CD4-positive, alpha-beta T cell treated with Interleukin-17A for 4 hours (primary cell): Measurements from ENCODE around the gene ZBTB7B.

ENCODE experiments used
- DNase-seq: peaks from one replicate; pipeline ENCODE4 v3.0.0-alpha.2; 2020; ENCODE audit warnings: mixed read lengths

The ZBTB7B gene

DNA sequence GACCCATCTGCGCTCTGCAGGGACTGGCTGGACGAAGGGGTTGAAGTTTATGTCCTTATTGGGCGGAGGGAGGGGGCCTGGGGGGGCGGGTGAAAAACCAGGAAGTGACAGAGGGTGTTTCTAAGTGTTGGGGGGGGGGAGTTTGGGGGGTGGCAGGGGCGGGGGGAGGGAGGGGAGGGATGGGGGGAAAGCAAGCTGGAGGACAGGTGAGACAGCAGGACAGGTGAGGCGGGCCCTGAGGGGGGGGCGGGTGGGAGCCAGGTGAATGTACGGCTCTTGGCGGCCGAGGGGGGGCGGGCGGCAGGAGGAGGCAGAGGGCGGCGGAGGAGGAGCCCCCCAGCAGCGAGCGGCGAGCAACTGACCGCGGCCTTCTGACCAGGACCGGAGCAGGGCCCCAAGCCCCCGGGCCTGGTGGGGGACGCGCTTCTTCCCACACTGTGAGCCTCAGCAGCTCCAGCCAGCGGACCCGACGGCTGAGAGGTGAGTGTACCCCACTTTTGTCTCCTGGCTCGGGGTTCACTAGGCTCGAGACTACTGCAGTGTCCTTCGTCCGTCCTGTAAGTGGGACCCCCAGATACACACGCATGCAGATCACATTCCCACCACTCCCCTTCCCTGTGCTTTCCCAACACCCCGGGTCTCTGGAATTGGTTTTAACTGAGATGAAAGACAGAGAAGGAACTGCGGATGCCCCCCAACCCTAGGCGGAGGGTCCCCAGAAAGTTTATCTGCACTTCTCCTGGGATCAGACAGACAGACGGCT lies at the start of gene ZBTB7B:
TSS of gene ZBTB7B (plus strand) at position 339 of the 763 bp plus-strand sequence. CDS start 11,859 bp downstream, outside the sequence.
- no peak for DNase-seq

DNA sequence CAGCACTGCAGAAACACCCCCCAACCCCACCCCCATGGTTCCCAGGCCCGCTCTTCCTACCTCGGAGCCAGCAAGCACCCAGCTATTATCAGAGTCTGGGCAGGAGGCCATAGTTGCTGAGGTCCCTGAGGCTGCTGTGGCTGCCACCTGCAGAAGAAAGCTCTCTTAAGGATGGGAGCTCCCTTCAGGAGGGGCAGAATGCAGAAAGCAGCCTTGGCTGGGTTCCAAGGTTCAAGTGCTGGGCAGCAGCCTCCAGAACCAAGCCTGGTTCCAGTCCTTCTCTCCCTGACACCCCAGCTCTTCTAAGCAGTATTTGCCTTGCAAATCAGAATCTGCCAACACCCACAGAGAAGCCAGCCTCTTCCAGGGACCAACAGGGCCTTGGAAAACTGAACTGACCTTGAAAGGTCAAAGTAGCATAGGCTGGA lies 49.0 kb upstream of the ZBTB7B start:
- DNase-seq, result no peak

DNA sequence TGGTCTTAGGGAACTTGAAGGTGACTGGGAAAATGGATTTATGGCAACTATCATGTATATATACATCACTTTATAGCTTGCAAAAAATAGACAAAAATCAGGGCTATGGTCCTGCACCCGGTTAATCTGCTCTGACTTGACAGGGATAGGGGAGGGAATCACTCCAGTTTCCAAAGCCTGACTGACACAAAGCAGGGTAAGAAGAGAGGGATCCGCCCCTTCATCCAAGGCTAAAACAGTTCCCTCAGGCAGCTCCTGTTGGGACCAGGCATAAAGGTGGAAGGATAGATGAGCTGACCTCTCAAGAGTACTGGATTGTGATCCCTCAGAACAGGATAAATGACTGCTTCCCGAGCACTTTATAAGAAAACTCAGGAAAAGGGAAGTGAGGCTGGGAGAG lies 48.1 kb upstream of the ZBTB7B start:
- DNase-seq, result no peak

DNA sequence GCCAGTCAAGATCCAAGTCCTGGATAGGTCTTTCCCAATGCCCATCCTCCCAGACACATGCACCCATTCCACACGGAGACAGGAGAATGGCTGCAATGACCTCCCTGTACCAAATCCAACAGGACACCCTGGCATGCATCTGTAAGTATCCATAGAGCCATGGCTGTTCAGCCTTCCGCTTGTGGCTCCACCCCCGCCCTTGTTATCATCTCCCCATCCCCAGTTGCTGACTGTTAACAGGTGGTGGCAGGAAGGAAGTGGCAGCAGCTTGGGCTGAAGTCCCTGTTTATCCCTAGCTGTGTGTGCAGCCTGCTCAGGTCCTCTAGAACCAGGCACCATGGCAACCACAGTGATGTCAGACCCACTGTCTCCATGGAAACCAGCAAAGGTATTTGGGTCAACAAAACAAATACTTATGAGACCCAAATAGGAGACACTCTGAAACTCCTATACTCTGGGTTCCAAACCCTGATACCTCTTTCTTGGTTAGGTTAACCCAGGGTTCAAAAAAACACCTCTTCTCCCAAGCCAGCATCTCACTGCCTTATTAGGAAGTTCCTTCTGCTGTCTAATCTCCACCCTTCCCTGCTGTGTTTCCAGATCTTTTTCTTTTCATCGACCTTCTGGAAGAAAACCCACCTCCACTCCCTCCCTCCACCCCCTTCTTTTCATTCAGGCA lies 47.4 kb upstream of the ZBTB7B start:
- DNase-seq, result peak; percentile 92

DNA sequence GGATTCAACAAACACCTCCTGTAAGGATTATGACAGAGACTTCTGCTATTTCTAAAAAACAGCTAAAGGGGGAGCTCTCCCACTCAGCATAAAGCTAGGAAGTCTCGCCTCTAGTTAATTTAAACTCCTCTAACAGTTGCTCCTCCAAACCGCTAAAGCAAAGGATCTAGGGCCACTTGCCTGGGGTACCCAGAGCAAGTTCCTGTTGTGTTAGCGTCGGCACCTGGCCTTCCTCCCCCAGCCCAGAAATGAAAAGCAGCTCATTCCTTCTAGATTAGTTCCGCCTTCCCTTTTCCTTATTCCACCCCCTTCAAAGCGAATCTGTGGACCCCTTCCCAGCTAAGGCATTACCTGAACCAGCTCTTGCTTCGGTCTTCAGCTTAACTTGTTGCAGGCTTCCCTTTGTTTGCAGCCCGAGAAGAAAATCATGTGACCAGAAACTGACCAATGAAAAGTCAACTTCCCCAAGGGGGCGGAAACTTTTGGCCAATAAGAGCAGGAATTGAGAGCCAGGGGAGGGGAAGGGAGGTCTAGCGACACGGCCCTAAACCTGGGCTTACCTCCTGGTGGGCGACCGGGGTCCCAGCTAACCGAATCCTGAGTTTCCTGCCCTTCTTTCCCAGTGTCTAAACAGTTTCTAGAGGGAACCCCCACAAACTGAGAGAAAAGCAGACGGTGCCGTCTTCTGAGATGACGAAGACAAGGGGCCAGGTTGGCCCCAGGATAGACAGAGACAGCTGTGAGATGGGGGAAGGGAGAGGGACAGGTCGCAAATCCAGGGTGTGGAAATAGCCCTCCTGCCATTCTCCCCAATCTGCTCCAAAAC lies 46.7 kb upstream of the ZBTB7B start, which contains the start of gene PBXIP1:
TSS of gene PBXIP1 (minus strand) at position 382 of the 826 bp plus-strand sequence. CDS start 2,378 bp downstream, outside the sequence.
- peak; percentile 84 for DNase-seq

DNA sequence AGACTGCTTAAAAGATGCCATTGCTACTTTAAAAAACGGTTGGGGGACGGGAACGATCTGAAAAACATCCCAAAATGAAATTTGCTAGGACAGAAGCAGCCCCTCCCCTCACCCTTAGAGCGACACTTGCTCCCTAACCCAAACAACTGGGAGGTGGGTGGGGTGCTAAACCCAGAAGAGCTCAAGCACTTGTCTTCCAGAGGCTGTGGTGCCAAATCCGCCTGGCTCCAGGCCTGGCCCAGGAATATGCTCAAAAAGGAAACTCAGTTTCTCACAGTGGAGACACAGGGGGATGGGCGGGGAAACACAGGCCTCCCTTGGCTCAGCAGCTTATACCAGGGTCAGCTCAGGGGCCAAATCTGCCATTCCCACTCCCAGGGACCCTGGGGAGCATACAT lies 46.1 kb upstream of the ZBTB7B start:
- DNase-seq, result no peak

DNA sequence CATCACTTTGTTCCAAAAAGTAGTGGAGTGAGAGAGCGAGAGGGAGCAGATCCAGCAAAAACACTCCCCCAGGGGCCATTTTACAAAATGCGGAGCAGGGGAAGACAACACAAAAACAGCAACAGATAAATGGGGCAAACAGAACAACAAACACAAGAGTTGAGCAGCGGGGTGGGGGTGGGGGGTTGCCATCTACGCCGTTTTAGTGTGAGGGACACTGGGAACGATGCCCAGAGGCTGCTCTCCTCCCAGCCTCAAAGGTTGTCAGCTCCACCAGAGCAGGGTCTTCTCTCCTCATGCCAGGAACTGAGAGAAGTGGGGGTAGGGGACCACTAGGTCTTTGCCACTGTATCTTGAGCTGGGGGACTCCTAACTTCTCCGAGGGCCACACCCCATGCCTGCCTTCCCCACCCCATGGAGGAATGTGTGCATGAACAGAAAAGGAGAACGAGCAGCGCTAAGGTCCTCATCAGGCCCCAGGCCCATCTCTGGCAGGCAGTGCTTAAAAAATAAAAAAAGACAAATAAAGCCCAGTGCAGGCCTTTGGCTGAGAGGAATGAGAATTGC lies 45.4 kb upstream of the ZBTB7B start:
- DNase-seq, result no peak

DNA sequence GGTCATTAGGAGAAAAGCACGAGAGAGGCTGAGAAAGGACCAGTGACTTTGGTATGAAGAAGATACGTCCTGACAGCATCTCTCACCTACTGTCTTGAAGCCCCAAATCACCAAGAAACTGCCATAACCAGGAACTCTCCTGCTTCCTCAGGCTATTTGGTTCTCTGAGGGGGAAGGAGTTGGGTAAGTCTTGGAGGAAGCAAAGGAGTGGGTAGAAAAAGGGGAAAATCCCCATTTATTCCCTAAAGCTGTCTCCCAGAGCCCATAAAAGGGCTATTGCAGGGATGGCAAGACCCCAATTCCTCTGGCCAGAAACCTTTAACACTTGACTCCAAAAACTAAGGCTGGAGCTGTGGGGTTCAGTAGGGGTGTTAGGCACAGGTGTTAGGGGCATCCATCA lies 44.6 kb upstream of the ZBTB7B start:
- no peak for DNase-seq

DNA sequence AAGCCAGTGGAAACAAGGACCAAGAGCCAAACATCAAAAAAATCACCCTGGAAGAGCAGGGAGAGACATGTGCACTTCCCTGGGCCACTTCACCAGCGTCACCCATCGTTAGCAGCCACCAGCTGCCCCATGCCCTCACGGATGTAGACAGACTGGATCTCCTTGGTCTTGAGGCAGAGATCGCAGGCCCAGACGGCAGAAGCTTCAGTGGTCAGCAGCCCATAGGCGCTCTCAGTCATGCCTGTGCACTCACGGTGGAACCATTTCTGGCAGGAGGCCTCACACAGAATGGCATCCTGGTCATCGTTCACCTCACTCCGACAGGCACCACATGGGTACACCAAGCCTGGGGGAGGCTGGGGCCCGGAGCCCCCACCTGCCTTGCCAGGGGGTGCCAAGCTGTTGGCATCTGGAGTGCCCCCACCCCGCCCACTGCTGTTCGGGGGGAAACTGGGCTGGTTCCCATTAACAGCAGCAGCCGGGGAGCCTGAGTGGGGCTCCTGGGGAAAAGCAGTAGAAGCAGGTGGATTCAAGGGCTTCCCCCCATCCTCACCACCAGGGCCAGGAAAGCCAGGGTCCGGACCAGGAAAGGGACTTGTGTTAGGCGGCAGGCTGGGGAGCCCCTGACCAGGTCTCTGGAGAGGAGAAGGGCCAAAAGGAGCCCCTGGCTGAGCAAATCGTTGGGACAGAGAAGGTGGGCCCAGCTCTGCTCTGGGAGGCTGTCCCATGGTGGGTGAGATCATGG lies 43.7 kb upstream of the ZBTB7B start:
- DNase-seq, result no peak

DNA sequence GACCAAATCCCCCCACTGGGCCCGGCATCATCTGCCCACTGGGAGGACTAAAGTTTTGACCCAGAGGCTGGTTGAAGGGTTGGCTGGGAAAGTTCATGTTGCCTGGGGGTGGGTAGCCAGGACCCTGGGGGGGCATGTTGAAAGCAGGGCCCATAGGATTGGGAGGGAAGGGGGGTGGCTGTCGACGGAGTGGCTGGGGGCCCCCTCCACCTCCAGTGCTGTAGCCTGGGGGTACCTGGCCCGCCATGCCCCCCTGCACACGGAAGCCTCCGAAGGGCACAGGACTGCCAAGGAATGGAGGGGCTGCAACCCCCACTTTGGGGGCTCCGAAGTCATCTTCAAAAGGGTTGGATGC lies 43.2 kb upstream of the ZBTB7B start:
- DNase-seq, result no peak

DNA sequence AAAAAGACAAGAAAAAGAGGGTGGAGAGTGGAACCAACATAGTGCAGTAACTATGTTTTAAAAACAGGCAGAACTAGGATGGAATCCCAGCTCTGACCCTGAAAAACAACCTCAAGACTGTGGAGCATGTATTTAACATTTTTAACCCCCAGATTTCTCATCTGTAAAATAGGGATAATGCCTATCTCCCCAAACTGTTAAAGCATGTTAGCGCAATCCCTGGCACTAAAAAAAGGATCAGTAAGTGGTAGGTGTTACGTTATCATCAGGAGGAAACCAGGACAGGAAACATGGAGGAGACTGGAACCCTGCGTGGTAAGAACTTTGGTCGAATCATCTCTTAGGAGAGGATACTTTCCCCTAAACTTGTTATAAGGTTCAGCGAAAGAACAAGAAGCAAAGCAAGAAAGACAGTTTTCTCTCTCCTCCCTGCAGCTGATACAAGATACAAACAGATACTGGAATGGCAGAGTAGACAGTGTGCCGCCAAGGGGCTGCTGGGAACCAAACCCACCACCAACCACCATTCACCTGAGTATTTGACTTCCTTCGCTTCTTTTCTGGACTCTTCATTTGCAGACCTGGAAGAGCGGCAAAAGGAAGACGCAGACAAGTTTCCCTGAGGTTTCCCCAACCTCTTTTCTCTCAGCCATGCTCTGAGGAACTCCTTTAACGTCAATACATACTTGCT lies 42.0 kb upstream of the ZBTB7B start:
- no peak for DNase-seq

DNA sequence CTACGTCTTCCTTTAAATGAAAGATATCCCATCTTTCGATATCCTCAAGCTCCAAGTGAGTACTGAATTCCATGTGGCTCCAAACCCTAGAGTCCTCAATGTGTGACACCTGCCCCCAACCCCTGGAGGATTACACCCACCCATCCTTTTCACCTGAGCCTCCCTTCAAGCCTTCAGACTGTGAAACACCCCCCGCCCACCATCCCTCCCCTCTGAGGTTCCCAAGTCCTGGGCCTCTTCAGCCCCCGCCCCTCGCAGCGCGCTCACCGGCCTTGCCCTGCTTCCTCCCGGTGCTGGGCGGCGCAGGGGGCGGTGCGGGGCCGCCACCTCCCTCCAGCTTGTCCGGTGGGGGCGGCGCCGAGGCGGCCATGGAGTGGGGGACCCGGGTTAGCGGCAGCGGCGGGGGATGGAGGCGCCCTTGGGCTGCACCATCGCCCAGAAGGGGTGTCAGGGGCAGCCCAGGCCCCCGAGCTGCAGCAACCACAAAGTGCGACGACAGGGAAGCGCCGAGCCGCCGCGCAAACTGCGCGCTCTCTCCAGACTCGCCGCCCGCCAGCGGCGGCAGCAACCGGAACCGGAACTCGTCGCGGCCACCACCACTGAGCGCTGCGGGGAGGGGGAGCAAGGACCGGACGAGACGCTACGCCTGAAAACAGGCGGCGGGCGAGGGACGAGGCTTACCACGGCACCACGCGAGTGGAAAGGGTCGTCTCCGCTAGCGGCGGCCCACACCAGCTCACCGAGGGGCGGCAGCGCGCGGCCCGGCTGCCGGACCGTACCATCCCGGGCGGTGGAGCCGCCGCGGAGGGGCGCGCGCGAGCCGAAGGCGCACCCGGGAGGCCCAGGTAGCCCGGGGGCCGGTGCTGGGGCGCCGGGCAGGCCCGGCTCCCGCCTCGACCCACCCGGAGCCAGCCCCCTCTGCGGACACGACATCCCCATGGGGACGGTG lies 41.1 kb upstream of the ZBTB7B start, which contains the start of gene PYGO2:
TSS of gene PYGO2 (minus strand) at position 576 of the 949 bp plus-strand sequence. CDS start at position 370, 206 bp downstream.
- peak; percentile 85 for DNase-seq

DNA sequence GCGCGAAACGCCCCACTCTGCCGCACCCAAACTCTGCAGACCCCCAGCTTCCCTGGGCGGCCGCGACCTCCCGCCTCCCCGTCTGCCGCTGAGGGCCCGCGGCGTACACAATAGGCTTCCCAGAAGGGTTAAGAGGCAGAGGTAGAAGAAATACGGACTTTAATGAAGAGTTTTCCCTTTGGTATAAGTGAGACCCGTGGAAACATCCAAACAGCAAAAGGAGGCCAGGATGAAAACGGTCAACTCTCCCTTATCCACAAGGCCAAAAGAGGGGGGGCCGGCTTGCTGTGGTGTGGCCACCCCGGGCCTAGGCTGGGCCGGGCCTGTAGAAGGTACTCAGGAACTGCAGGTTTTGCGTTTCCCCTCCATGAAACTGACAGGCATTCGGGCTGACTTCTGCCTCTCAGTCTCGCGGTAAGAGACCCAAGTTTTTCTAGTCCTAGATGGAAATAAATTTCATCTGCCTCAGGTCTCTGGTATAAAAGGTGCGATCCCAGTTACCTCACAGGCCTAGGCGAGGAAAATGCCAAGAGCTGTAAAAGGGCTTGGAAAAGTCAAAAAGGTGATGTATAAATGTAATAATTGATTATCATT lies 40.3 kb upstream of the ZBTB7B start:
- peak; percentile 40 for DNase-seq

DNA sequence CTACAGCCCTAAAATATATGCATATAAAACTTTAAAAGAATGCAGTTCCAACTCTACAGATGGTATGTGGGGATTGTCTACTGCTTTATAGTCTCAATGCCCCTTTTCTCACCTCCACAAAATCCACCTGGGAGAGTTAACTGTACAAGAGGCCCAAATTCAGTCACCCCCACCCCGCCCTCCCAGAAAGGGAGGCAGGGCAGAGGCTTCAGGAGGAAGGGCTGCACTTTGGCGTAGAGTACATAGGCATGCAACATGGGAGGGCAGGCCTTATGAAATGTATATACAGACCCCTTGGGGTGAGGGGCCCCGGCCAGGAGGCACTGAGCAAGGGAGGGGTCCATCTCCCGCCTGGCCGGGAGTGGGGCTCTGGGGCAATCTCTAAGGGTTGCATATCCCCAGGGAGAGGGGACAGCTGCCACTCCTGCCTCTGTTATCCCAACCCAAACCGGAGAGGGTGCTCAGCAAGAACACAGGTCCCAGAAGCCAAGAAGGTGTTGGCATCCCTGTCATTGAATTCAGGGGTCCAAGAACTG lies 39.7 kb upstream of the ZBTB7B start:
- DNase-seq, result no peak

DNA sequence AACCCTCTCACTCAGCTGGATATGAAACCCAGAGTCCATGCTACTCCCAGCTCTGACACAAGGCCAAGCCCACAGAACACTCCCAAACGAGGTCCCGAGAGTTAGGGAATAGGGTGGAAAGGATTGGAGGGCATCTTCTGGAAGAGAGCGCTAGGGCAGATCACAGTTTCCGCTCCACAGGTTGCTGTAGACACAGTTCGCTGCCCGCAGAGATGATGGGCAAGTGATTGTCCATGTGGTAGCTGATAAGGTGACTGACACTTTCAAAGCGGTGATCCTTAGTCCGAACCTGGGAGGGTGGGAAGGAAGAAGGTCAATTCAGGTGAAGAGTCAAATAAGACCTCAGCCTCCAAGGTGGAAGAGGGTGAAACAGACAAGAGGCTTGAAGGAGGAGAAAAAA lies 39.0 kb upstream of the ZBTB7B start:
- DNase-seq, result no peak

DNA sequence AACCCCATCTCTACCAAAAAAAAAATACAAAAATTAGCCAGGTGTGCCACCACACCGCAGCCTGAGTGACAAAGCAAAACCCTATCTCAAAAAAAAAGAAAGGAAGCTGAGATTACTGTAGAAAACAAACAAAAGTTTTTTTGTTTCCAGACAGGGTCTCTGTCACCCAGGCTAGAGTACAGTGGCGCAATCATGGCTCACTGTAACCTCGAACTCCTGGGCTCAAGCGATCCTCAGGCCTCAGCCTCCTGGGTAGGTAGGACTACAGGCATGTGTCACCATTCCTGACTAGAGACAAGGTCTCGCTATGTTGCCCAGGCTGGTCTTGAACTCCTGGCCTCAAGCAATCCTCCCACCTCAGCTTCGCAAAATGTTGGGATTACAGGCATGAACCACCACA lies 38.2 kb upstream of the ZBTB7B start:
- no peak for DNase-seq

DNA sequence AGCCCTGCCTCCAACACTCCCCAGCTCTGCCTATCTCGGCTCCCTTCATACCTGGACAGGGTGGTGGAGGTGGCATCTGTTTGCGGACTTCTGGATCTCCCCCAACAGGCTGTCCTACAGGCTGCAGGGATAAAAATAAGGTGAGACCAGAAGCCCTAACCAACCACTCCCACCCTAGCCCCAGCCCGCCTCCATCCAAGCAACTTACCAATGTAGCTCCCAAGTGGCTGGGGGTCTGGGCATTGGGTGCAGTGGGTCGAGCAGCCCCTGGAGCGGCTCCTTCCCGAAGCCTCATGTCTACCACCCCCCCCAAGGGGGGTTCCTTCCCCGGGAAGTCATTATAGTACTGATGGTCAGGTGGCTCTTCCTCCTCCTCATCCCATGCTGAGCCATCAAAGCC lies 36.5 kb upstream of the ZBTB7B start:
- no peak for DNase-seq

DNA sequence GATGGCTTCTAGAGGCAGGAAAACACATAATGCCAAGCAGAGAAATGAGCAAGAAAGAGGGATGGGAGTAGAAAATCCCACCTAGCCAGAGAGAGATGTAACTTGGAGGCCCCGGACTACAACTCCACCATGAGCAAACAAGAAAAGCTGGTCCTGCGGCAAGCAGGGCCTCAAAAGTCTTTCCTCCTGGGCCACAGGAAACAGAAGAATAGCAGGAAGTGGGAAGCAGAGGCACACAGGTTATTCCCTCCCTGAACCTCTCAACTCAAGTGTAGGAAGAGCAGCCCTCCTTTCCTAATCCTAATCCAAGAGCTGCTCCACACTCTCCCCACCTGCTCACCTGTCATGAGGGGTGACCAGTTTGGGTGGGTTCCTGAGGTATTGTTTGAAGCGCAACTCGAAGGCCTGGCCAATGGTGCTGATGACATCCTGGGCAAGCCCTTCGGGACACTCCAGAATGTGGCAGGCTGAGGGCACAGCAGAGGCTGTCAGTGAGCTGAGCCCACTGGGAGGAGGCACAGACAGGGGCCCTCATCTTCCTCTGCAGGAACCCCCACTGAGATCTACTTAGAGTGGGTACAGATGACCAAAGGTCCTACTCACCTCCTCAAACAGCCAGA lies 35.2 kb upstream of the ZBTB7B start:
- DNase-seq, result no peak

DNA sequence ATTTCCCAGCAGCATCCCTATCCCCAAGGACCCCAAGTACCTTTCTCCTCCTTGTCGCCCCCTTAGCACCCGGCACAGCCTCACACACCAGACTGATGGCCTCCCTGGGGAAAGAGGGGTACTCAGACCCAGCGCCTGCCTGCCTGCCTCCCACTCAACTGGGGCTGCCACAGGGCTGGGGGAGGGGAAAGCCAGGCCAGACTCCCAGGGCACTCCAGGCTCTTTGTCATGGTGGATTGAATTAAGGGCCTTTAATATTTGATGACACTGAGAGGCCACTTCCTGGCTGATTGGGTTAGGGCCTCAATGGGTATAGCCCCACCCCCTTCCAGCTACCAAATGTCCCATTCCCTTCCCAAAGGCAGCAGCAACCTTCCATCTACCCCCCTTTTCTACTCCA lies 33.9 kb upstream of the ZBTB7B start:
- no peak for DNase-seq
